Measurements from ENCODE around the gene JOSD2.

Gene JOSD2

GRCh38 chr19:50511069-50511822 lies at the start of gene JOSD2:
JOSD2 (minus strand) TSS chr19:50511191; CDS start chr19:50510431, 760 bp downstream.
- DNase-seq (ENCODE audit: low read depth), result peak; percentile 94

- no peak for DNase-seq (ENCODE audit: low read depth)
Observed at GRCh38 chr19:50559636-50560035, 48.6 kb upstream of the JOSD2 start.

- DNase-seq (ENCODE audit: low read depth), result no peak
Observed at GRCh38 chr19:50558449-50558848, 47.5 kb upstream of the JOSD2 start.

GRCh38 chr19:50558039-50558438 lies 47.0 kb upstream of the JOSD2 start:
- DNase-seq (ENCODE audit: low read depth), result no peak

- no peak for DNase-seq (ENCODE audit: low read depth)
Observed at GRCh38 chr19:50557009-50557613, 46.1 kb upstream of the JOSD2 start.

- DNase-seq (ENCODE audit: low read depth), result peak; percentile 66
Observed at GRCh38 chr19:50556282-50557008, 45.5 kb upstream of the JOSD2 start.

- no peak for DNase-seq (ENCODE audit: low read depth)
Observed at GRCh38 chr19:50555450-50556281, 44.7 kb upstream of the JOSD2 start.

- DNase-seq (ENCODE audit: low read depth), result no peak
Observed at GRCh38 chr19:50555033-50555432, 44.0 kb upstream of the JOSD2 start.

- no peak for DNase-seq (ENCODE audit: low read depth)
Observed at GRCh38 chr19:50554212-50554611, 43.2 kb upstream of the JOSD2 start.

GRCh38 chr19:50553134-50553703 lies 42.2 kb upstream of the JOSD2 start:
- DNase-seq (ENCODE audit: low read depth), result no peak

- no peak for DNase-seq (ENCODE audit: low read depth)
Observed at GRCh38 chr19:50552540-50552939, 41.5 kb upstream of the JOSD2 start.

GRCh38 chr19:50551715-50552187 lies 40.8 kb upstream of the JOSD2 start:
- no peak for DNase-seq (ENCODE audit: low read depth)

- DNase-seq (ENCODE audit: low read depth), result no peak
Observed at GRCh38 chr19:50551034-50551714, 40.2 kb upstream of the JOSD2 start.

- no peak for DNase-seq (ENCODE audit: low read depth)
Observed at GRCh38 chr19:50550594-50550966, 39.6 kb upstream of the JOSD2 start.

- no peak for DNase-seq (ENCODE audit: low read depth)
Observed at GRCh38 chr19:50549927-50550593, 39.1 kb upstream of the JOSD2 start.

- no peak for DNase-seq (ENCODE audit: low read depth)
Observed at GRCh38 chr19:50549059-50549926, 38.3 kb upstream of the JOSD2 start.

- DNase-seq (ENCODE audit: low read depth), result no peak
Observed at GRCh38 chr19:50548191-50549058, 37.4 kb upstream of the JOSD2 start.

- no peak for DNase-seq (ENCODE audit: low read depth)
Observed at GRCh38 chr19:50547385-50548190, 36.6 kb upstream of the JOSD2 start.

Data from stimulated activated CD8-positive, alpha-beta memory T cell treated with anti-CD3 and anti-CD28 coated beads, Interleukin-4, amount 100 ng/mL, for 24 hours (primary cell).